DND-41 (cell line): ENCODE results near the gene RHEBL1.
"Not testable (repeated sequence)": the region's sequence is repeated elsewhere in the genome, so short reads cannot be mapped to it uniquely, and the experiment has no call there.

Experiments
- ATAC-seq: fragments of 200-7000 bp; cut with Tn5 transposase; 3 replicates; pipeline ENCODE4 v1.9.1; 2021; ENCODE audit warnings: low read depth; ENCODE audit not compliant: insufficient read depth
- DNase-seq: peaks from one replicate; pipeline ENCODE4 v3.0.0-alpha.2; 2020
- H2AFZ ChIP-seq: 2 replicates; pipeline ENCODE4 v1.6.0; 2012; ENCODE audit warnings: low read depth, low read length
- H3K27ac ChIP-seq: 2 replicates; pipeline ENCODE4 v1.5.1; 2012; ENCODE audit warnings: low read length, inconsistent platforms
- H3K27me3 ChIP-seq: fragments of 200-600 bp; sonication (generic); 2 replicates; pipeline ENCODE4 v1.6.0; 2012; ENCODE audit warnings: low read length, mild to moderate bottlenecking, inconsistent platforms; ENCODE audit not compliant: insufficient read depth, poor library complexity
- H3K36me3 ChIP-seq: 2 replicates; pipeline ENCODE4 v1.5.1; 2012; ENCODE audit warnings: low read length, inconsistent platforms; ENCODE audit not compliant: insufficient read depth
- H3K4me1 ChIP-seq: 2 replicates; pipeline ENCODE4 v1.5.1; 2012; ENCODE audit warnings: mild to moderate bottlenecking, low read length; ENCODE audit not compliant: insufficient read depth
- H3K4me2 ChIP-seq: 2 replicates; pipeline ENCODE4 v1.6.0; 2012; ENCODE audit warnings: mild to moderate bottlenecking, moderate library complexity, low read length, inconsistent platforms; ENCODE audit not compliant: insufficient read depth
- H3K4me3 ChIP-seq, 2 experiments: fragments of 200-600 bp in 1 of 2; shearing (Covaris generic) in 1 of 2; 2 replicates each; pipeline ENCODE4 v1.5.1; 2012 to 2016; ENCODE audit warnings: inconsistent platforms in 2 of 2, low read length in 2 of 2, mild to moderate bottlenecking in 2 of 2, low read depth in 1 of 2, moderate library complexity in 1 of 2
- H3K79me2 ChIP-seq: 2 replicates; pipeline ENCODE4 v1.6.0; 2012; ENCODE audit warnings: low read length, inconsistent platforms; ENCODE audit not compliant: insufficient read depth
- H3K9ac ChIP-seq: 2 replicates; pipeline ENCODE4 v1.6.0; 2012; ENCODE audit warnings: low read depth, mild to moderate bottlenecking, inconsistent platforms, low read length, moderate library complexity
- H3K9me3 ChIP-seq: 2 replicates; pipeline ENCODE4 v1.5.1; 2012; ENCODE audit warnings: low read length, moderate library complexity, mild to moderate bottlenecking, inconsistent platforms; ENCODE audit not compliant: insufficient read depth, severe bottlenecking
- H4K20me1 ChIP-seq: 2 replicates; pipeline ENCODE4 v1.6.0; 2012; ENCODE audit warnings: low read length; ENCODE audit not compliant: insufficient read depth
- EZH2 ChIP-seq: IDR thresholded peaks from 3 replicates; pipeline ENCODE4 v1.6.1; 2012; ENCODE audit warnings: borderline replicate concordance, low read depth, mild to moderate bottlenecking, moderate library complexity, low read length, inconsistent platforms; ENCODE audit not compliant: severe bottlenecking
- TF ChIP-seq, protein P1 (sequence below): IDR thresholded peaks from 2 replicates; pipeline ENCODE4 v1.5.1; 2012; ENCODE audit warnings: borderline replicate concordance, low read length, moderate library complexity, mild to moderate bottlenecking; ENCODE audit not compliant: poor library complexity, severe bottlenecking; ENCODE audit errors: extremely low read depth

RHEBL1 gene

DNA sequence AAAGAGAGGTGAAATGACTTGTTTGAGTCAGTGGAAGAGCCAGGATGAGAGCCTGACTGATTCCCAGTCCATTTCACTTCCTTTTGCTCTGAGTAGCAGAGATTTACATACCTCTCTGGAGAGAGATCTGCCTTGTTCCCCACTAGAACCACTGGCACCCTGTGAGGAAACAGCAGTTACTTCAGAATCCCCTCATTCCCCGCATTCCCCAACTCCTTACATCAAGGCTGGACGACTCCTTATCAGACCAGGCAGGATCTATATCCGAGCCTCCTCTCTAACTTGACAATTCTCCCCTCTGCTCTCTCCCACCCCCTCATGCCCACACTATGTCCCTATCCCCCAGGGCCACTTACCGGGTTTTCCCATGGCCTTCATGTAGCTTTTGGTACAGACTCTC is 3.7 kb downstream of the RHEBL1 start:
- H3K79me2 ChIP-seq: peaks cover 19% of the 10 kb centered on the region
- no peak overlapping the region for H3K4me2 ChIP-seq

DNA sequence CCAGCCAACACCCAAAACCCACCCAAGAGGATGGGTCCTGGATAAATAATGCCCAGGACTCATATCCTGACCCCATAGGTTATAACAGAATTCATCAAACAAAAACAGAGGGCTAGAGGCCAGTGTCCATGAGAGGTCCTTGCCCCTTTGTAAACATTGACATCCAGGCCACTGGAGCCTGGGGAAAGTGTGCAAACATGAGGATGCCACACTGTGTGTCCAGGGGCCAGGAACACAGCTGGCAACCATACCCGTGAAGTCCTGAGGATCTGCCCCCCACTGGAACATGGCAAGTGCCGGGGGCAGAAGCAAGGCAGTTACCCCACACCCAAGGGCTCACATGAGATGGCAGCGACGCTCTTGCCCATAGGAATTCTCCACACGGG is 5.0 kb downstream of the RHEBL1 start:
- H3K27me3 ChIP-seq: no peaks in the 10 kb centered on the region
- H4K20me1 ChIP-seq: no peaks in the 10 kb centered on the region
- H3K27ac ChIP-seq: no peak overlapping the region
- TF ChIP-seq EZH2: no peak
- TF ChIP-seq, protein P1, sequence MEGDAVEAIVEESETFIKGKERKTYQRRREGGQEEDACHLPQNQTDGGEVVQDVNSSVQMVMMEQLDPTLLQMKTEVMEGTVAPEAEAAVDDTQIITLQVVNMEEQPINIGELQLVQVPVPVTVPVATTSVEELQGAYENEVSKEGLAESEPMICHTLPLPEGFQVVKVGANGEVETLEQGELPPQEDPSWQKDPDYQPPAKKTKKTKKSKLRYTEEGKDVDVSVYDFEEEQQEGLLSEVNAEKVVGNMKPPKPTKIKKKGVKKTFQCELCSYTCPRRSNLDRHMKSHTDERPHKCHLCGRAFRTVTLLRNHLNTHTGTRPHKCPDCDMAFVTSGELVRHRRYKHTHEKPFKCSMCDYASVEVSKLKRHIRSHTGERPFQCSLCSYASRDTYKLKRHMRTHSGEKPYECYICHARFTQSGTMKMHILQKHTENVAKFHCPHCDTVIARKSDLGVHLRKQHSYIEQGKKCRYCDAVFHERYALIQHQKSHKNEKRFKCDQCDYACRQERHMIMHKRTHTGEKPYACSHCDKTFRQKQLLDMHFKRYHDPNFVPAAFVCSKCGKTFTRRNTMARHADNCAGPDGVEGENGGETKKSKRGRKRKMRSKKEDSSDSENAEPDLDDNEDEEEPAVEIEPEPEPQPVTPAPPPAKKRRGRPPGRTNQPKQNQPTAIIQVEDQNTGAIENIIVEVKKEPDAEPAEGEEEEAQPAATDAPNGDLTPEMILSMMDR: no peak
- H3K79me2 ChIP-seq: peaks cover 32% of the 10 kb centered on the region
- ATAC-seq (no peak), DNase-seq (no peak)
- no peak overlapping the region for H3K4me2 ChIP-seq
- H3K9ac ChIP-seq: no peak overlapping the region
- H3K9me3 ChIP-seq: no peaks in the 10 kb centered on the region
- H3K4me3 ChIP-seq: no peak overlapping the region
- H3K36me3 ChIP-seq: peaks cover 16% of the 10 kb centered on the region
- H2AFZ ChIP-seq: no peak overlapping the region
- H3K4me1 ChIP-seq: peaks cover 27% of the 10 kb centered on the region

More for the DNA sequence above, 3.7 kb downstream of the RHEBL1 start:
- Histone ChIP-seq H3K9me3 (no peaks in the 10 kb centered on the region), H3K27ac (no peak overlapping the region), H3K9ac (no peak overlapping the region), H3K36me3 (peaks cover 16% of the 10 kb centered on the region), H3K4me3 (no peak overlapping the region), H4K20me1 (no peaks in the 10 kb centered on the region), H3K4me1 (peaks cover 34% of the 10 kb centered on the region), H3K27me3 (no peaks in the 10 kb centered on the region), H2AFZ (no peak overlapping the region)
- DNase-seq (no peak), ATAC-seq (no peak)
- TF ChIP-seq EZH2: no peak
- TF ChIP-seq, protein P1: no peak

DNA sequence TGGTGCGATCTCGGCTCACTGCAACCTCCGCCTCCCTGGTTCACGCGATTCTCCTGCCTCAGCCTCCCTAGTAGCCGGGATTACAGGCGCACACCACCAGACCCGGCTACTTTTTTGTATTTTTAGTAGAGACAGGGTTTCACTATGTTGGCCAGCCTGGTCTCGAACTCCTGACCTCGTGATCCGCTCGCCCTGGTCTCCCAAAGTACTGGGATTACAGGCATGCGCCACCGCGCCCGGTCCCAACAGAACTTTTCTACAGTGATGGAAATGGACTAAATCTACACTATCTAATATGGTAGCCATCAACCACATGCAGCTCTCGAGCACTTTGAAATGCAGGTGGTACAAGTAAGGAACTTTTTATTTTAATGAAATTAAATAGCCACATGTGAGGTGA is 7.9 kb downstream of the RHEBL1 start:
- H2AFZ ChIP-seq: peak overlapping the region; percentile 93; the same call in 1 of the 2 replicates
- not testable (repeated sequence) for H3K27me3 ChIP-seq, ATAC-seq, DNase-seq, H3K27ac ChIP-seq, H3K9me3 ChIP-seq
- peaks cover 41% of the 10 kb centered on the region for H3K36me3 ChIP-seq
- peaks cover 48% of the 10 kb centered on the region for H3K79me2 ChIP-seq
- H3K9ac ChIP-seq: peak overlapping the region; percentile 99; the same call in 1 of the 2 replicates
- peak overlapping the region; percentile 99; the same call in 1 of the 2 replicates for H3K4me2 ChIP-seq
- H4K20me1 ChIP-seq: peaks cover 26% of the 10 kb centered on the region
- H3K4me3 ChIP-seq: peak overlapping the region in 1 of 2 experiments; percentile 84; a peak in 1 of 4 replicates
- H3K4me1 ChIP-seq: peaks cover 39% of the 10 kb centered on the region

DNA sequence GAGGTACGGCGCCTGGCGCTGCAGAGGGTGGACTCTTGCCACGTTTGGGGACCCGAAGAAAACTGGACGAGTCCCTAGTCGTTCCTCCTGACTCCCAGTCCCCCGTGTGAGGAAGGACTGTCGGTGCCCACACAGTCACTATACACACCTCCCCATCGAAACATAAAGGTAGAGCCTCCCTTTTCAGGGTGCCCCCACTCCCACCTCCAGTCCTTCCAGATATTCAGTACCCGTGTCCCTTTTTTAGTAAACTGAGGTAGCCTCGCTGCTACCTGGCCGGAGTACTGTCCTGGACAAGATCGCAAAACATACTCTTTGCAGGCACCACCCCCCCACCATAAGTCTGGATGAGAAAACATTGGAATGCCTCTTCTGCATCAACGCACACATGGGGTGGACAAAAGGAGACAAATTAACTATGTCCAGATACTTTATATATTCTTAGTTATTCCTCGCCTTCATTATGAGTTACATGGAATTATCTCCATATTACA is 8.6 kb downstream of the RHEBL1 start:
- Histone ChIP-seq H3K9ac (peak overlapping the region; percentile 99), H3K4me2 (peak overlapping the region; percentile 99), H3K4me1 (peaks cover 46% of the 10 kb centered on the region), H3K4me3 (peak overlapping the region; percentile 84 to 96), H3K79me2 (peaks cover 55% of the 10 kb centered on the region), H4K20me1 (peaks cover 33% of the 10 kb centered on the region), H3K27me3 (no peaks in the 10 kb centered on the region), H3K9me3 (no peaks in the 10 kb centered on the region), H3K27ac (peak overlapping the region; percentile 100), H3K36me3 (peaks cover 44% of the 10 kb centered on the region), H2AFZ (peak overlapping the region; percentile 93)
- DNase-seq (no peak), ATAC-seq (no peak)
- no peak for TF ChIP-seq EZH2
- TF ChIP-seq, protein P1: no peak
